ENCODE data around the gene EFCC1. TPM values are rescaled to one million over a fixed set of nuclear protein-coding genes. Genes with fewer than 3 reads are reported as not detected.
A peak's percentile ranks its signal among the peaks of the same experiment; 100 is the strongest.

Gene EFCC1
- total RNA-seq, 2 donors from 2014 or later = 1.3 to 1.7 TPM

- Histone ChIP-seq H3K4me1 (peaks cover 3% of the 10 kb centered on the region), H3K27me3 (no peaks in the 10 kb centered on the region), H3K9me3 (no peaks in the 10 kb centered on the region), H3K36me3 (no peaks in the 10 kb centered on the region), H3K4me3 (no peak within 1 kb of the TSS), H3K27ac (no peak within 1 kb of the TSS), H3K9ac (ENCODE audit: low read depth in 2 of 2, low read length in 2 of 2) (peak within 1 kb of the TSS in 1 of 2 donors; percentile 17)
- intact Hi-C loops (cut with DNase I) = no loop called here
- TF ChIP-seq CTCF (IDR thresholded peaks at IDR 0.05) = no peak
- DNase-seq = no peak
Observed at GRCh38 chr3:129060276-129061022, 59.3 kb downstream of the EFCC1 start, which contains the start of gene GP9. GP9 (plus strand) TSS chr3:129060779; CDS start chr3:129061740, 961 bp downstream.

GRCh38 chr3:129061023-129061887, 60.2 kb downstream of the EFCC1 start:
- TF ChIP-seq CTCF (IDR thresholded peaks at IDR 0.05) = no peak
- H3K36me3 ChIP-seq = no peaks in the 10 kb centered on the region
- no peak overlapping the region for H3K4me3 ChIP-seq
- no peaks in the 10 kb centered on the region for H3K9me3 ChIP-seq
- intact Hi-C loops (cut with DNase I) = no loop called here
- no peaks in the 10 kb centered on the region for H3K27me3 ChIP-seq
- H3K4me1 ChIP-seq = peaks cover under 1% of the 10 kb centered on the region
- H3K9ac ChIP-seq (ENCODE audit: low read depth in 2 of 2, low read length in 2 of 2) = peak overlapping the region in 1 of 2 donors; percentile 17
- DNase-seq = no peak
- no peak overlapping the region for H3K27ac ChIP-seq

DNA sequence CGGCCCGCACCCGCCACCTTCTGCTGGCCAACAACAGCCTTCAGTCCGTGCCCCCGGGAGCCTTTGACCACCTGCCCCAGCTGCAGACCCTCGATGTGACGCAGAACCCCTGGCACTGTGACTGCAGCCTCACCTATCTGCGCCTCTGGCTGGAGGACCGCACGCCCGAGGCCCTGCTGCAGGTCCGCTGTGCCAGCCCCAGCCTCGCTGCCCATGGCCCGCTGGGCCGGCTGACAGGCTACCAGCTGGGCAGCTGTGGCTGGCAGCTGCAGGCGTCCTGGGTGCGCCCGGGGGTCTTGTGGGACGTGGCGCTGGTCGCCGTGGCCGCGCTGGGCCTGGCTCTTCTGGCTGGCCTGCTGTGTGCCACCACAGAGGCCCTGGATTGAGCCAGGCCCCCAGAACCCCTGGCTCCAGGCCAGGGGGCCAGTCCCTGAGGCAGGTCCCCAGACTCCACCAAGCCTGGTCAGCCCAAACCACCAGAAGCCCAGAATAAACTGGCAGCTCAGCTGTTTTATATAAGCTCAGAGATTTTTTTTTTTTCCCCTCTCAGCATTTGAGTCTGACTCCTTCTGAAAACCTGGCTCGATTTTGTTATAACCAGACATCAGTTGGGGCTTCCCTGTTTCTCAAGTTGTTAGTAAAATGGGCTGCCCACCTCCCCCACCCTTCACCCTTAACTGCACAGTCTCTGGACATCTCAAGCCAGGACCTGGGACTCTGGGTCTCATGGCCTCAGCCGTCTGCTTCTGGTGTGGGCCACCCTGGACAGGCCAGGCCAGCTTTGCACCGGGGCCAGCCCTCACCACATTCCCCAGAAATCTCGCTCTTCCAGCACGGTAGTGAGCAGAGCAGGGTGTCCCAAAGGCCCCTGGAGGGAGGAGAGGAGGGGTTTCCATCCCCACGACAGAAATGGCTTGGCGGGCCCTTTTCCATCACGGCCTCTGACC, 61.1 kb downstream of the EFCC1 start:
- Histone ChIP-seq H3K9ac (ENCODE audit: low read depth in 2 of 2, low read length in 2 of 2) (peak overlapping the region in 1 of 2 donors; percentile 55), H3K27me3 (no peaks in the 10 kb centered on the region), H3K4me1 (no peaks in the 10 kb centered on the region), H3K9me3 (no peaks in the 10 kb centered on the region), H3K27ac (no peak overlapping the region), H3K36me3 (no peaks in the 10 kb centered on the region), H3K4me3 (no peak overlapping the region)
- no peak for TF ChIP-seq CTCF (IDR thresholded peaks at IDR 0.05)
- intact Hi-C loops (cut with DNase I) = no loop called here
- DNase-seq = no peak

DNA sequence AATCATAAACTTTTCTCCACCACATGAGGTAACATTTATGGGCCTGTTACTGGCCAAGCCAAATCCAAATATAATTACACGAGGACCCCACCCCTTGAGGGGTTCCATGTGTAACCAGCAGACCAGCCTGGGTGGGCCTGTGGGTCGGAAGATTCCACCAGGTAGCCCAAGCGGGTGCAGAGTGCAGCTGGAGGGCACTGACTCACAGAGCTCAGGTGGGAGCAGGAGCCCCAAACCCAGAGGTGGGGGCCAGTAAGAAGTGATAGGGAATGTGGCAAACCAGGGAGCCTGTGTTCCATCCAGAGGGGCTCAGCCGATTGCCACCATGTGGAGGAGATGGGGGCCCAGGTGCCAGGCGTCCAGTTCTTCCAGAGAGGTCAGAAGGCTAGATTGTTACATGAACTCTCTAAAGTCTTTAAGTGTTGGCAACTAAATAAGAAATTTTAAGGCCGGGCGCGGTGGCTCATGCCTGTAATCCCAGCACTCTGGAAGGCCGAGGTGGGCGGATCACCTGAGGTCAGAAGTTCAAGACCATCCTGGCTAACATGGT, 62.1 kb downstream of the EFCC1 start:
- DNase-seq = no peak
- H3K27me3 ChIP-seq = no peaks in the 10 kb centered on the region
- H3K4me3 ChIP-seq = no peak overlapping the region
- no peaks in the 10 kb centered on the region for H3K4me1 ChIP-seq
- no peak for TF ChIP-seq CTCF (IDR thresholded peaks at IDR 0.05)
- peak overlapping the region; percentile 94 for H3K27ac ChIP-seq
- peak overlapping the region in 1 of 2 donors; percentile 51 for H3K9ac ChIP-seq (ENCODE audit: low read depth in 2 of 2, low read length in 2 of 2)
- no peaks in the 10 kb centered on the region for H3K9me3 ChIP-seq
- intact Hi-C loops (cut with DNase I) = no loop called here
- H3K36me3 ChIP-seq = no peaks in the 10 kb centered on the region
